Measurements from ENCODE around the gene TAS2R41.

Gene TAS2R41

GRCh38 chr7:143477501-143478150 lies at the start of gene TAS2R41:
TSS of gene TAS2R41 (plus strand) at chr7:143477873. CDS start at chr7:143477873, 0 bp downstream.
- DNase-seq, result no peak

DNA sequence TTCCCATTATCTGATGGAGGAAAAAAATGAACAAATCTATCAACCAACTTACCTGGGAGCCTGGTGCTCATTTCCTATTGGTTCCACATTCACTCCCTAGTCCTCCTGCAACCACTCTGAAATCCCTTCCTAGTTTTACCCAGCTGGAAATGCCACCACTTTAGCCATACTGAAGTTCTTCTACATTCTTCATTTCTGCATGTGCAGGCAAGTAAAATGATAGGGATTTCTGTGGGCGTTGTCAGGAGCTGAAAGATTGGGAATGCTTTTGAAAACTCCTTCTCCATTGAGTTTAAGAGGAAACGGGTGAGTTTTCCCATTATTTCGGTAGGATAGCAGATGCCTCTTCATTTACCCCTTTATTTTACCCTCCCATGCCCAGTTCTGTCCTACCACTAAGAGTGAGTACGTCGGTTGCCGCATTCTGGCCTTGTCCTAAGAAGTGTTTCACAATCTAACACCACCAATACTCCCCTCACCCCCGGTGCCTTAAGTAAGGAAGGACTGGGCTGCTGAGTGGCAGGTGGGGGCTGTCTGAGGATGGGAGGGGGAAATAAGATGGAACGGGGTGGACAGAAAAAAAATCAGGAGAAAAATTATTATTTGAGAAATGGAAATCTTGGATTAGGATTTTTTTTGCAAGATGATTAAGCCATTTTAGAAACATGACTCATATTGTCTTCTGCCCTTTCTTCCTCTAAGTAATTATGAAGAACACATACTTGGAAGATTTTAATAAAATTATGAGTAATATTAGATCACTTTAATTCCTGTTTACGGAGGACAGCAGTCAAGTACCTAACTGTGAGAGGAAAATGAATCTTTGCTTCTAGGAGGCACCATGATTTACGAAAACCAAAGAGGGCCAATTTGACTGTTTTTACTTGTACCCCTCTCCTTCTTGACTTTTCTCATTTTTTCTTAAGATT lies 47.6 kb upstream of the TAS2R41 start:
- DNase-seq, result no peak

DNA sequence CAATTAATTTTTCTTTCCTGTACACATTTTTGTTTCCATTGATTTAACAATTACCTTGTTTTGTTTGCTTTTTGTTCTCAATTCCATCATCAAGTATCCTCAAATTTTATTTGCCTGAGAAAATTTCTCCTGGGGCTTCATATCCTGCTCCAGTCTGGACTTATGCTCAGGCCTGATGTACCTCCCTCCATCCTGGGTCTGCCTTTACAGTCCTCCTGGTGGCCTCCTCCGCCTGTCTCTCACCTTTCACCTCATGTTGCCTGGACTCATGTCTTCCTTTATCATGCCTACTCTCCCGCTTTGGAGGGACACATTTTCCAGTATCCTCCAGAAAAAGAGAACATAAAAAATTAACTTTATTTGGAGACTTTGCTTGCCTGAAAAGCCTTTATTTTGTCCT lies 46.6 kb upstream of the TAS2R41 start:
- no peak for DNase-seq

- no peak for DNase-seq
Observed at GRCh38 chr7:143433759-143434158, 43.9 kb upstream of the TAS2R41 start.

- no peak for DNase-seq
Observed at GRCh38 chr7:143434660-143435059, 43.0 kb upstream of the TAS2R41 start.

- DNase-seq, result no peak
Observed at GRCh38 chr7:143435266-143435665, 42.4 kb upstream of the TAS2R41 start.

DNA sequence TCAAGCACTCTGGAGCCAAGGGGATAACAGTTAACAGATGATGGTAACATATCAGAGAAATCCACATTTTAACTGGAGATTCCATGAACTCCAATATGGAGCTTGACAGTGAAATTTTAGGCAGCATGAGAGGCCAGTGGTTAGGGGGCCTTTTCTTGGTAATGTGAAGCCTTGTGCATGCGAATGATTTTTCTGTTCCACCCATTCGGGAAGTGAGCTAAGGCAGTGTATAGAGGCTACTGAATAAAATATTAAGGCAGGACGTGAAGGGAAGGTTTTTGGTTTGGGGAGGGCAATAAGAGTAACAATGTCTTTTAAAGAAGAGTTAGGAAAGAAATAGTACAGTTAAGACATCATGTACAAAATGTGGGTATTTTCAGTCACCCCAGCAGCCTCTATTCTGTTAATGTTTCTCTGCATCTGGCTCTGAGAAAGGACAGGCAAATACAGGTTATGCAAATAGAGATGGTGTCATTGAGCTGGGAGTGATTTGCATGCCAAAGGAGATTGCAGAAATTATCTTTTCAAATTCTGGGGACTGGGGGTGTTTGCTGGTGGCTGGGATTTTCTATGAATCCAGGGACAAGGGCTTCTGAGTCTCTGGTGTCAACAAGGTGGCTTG lies 41.2 kb upstream of the TAS2R41 start:
- DNase-seq, result no peak

DNA sequence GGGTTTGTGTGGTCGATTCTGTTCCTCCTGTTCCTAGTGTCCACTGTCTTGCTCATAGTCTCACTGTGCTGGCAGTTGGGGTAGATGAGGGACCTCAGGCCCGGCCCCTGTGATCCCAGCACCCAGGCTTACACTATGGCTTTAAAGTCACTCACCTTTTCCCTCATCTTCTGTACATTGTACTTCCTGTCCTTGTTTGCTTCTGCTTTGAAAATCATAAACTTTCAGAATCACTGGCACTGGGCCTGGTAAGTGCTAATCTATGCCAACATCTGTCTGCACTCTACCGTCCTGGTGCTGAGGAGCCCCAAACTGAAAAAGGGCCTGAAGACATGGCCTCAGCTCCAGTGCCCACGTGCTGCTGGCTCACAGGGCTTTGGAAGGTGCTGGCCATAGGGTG lies 40.1 kb upstream of the TAS2R41 start:
- DNase-seq, result no peak

DNA sequence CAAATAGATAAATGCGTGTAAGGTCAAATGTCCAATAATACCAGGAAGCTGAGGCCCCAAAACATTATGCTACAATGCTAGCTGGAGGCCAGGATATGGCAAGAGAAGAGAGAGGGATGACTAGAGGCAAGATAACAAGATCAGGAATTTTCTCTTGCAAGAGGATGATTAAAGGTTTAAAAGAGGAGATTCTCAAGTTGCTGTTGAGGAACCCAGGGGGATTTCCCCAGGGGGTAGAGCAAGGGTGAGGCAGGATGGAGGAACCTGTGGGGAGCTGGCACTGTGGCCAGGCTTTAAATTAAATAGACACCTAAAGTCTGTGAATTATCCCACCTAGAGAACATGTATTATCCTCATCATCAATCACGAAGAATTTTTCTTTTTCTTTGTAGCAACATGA lies 37.8 kb upstream of the TAS2R41 start:
- DNase-seq, result no peak

DNA sequence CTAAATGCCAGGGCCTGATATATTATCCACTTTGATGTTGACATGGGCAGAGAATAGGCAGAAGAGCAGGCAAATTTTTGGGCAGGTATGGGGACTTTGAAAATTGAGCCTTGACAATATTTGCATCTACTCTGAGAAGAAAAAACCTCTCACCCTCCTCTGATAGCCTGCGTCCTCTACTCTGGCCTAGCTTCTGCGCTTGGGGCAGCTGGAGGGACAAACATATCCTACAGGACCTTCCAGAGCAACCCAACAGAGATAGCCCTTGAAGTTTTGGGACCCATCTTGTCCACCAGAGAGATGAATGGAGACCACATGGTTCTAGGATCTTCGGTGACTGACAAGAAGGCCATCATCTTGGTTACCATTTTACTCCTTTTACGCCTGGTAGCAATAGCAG lies 34.5 kb upstream of the TAS2R41 start, which contains the start of gene TAS2R60:
Gene TAS2R60 (plus strand): TSS at position 301 of the 400 bp plus-strand sequence. CDS start 0 bp downstream, at position 301.
- DNase-seq, result no peak

DNA sequence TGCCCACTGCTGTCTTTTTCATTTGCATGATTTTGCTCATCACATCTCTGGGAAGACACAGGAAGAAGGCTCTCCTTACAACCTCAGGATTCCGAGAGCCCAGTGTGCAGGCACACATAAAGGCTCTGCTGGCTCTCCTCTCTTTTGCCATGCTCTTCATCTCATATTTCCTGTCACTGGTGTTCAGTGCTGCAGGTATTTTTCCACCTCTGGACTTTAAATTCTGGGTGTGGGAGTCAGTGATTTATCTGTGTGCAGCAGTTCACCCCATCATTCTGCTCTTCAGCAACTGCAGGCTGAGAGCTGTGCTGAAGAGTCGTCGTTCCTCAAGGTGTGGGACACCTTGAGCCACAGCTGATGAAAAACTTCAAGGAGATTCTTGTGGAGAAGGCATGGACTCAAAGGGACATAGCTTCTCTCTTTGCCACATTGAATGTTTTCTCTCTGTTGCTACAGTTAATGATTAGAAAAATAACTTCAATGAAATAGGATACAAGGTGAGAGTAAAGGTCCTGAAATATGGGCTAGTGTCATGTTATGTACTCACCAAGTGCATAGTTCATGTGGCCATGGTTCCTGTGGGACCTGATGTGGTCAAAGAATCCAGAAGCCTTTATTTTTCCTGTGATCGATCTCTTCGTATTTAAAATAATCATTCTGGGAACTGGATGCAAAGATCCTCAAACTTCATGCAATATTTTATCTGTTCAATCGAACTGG lies 33.5 kb upstream of the TAS2R41 start:
- no peak for DNase-seq

DNA sequence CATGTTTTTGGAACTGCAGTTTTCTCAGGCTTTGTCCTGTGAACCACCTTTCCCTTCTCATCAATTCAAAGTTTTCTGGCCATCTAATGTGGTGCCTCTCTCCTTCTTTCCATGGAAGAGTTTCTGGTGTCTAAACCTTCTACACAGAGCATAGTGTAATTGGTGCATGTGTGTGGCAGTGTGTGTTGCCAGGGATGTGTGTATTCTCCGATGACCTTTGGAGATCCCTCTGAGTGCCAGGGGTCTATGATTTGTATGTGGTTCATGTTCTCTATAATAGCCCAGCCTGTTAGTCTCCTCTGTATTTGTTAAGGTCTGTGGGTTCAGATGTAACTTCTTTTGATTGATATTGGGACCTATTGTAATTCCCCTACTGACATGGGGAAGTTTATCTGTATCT lies 32.9 kb upstream of the TAS2R41 start:
- no peak for DNase-seq

DNA sequence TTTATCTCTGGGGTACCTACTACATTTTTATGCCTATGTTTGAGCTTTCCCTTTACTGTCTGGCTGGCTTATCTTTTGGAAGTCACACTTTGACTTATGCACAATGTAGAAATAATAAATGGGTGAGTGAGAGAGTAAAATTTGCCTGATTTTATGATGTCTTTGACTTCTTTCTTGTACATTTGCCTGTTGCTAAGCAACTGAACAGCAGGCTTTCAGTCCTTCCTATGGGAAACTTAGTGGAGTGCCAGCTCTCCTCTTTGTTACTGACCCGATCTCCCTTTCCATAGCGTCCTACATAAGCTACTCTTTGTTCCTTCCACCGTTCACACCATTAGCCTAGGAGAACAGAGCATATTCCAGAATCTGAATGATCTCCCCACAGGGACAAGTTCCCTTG lies 30.2 kb upstream of the TAS2R41 start:
- DNase-seq, result no peak

GRCh38 chr7:143448429-143448828 lies 29.2 kb upstream of the TAS2R41 start:
- no peak for DNase-seq

DNA sequence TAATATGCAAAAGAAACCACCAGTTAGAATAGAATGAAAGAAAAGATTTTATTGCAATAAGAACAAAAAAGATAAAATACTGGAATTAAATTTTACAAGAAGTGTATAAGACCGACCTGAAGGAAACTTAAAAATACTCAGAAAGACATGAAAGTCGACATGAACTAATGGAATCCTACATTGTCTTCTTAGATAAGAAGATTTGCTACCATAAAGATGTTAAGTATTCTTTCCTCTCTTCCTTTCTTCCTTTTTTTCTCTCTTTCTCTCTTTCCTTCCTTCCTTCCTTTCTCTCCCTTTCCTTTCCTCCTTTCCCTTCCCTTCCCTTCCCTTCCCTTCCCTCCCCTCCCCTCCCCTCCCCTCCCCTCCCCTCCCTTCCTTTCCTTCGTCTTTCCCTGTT lies 27.9 kb upstream of the TAS2R41 start:
- DNase-seq, result no peak

DNA sequence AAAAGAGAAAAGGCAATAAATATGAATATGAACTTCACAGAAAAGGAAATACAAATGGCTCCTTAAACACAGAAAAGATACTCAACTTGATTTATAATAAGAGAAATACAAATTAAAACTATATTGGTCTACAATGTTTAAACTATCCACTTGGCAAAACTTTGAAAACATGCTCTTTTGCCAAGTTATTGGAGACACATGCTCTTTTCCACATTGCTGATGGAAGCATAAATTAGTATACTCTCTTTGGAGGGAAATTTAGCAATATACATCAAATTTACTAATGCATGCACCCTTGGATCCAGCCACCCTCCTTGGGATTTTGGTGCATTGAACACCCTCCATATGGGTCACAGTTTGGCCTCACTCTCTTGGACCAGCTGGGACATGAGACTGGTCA lies 26.6 kb upstream of the TAS2R41 start:
- DNase-seq, result no peak

- DNase-seq, result no peak
Observed at GRCh38 chr7:143451746-143452145, 25.9 kb upstream of the TAS2R41 start.

GRCh38 chr7:143452495-143452894 lies 25.2 kb upstream of the TAS2R41 start:
- no peak for DNase-seq

- DNase-seq, result no peak
Observed at GRCh38 chr7:143454091-143454680, 23.5 kb upstream of the TAS2R41 start.

GRCh38 chr7:143455491-143455890 lies 22.2 kb upstream of the TAS2R41 start:
- DNase-seq, result no peak

DNA sequence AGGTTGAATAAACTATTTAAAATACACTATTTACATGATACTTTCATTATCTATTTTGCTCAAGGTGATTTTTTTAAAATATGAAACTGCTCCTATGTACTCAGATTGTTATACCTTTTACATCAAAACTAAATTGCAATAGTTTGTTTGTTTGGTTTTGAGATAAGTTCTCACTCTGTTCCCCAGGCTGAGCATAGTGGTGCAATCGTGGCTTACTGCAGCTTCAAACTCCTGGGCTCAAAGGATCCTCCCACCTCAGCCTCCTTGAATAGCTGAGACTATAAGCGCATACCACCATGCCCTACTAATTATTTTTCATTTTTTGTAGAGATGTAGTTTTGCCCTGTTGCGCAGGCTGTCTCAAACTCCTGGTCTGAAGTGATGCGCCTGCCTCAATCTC lies 21.7 kb upstream of the TAS2R41 start:
- no peak for DNase-seq

DNA sequence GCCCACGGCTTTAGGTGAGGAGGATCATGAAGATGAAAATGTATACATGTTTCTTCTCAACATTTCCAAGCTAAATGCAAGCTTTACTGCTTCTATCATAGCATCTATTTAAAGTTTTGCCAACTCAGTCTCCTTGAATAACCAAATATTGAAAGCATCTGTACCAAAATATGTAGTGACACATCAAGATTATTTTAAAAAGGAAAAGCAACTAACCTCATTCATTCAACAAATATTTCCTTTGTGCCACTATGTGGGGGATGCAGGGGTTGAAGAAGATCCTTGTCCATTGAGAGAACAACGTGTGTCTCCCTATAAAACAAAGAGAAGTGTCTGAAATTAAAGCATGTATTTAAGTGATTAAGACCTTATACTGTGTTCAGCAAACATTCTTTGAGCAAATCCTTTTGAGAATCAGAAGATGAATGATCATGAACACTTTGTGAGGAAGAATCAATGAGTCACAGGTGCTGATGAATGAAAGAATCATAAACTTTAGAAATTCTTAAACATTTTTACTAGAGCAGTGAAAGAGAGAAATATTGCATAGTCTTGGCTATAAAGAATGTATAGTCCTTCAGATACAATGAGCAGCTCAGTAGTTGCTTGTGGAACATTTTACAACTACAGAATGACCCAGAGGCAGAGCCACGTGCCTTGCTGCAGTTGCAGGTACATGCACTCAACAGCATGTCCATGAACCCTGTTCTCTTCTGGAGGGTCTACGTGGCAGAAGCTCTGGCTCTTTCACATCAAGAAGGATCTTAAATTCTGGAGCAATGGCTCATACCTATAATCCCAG lies 20.5 kb upstream of the TAS2R41 start:
- no peak for DNase-seq

Data from stimulated activated CD4-positive, alpha-beta T cell treated with anti-CD3 and anti-CD28 coated beads, Interleukin-2, amount 100 ng/mL, for 24 hours (primary cell).